ENCODE results near the gene AMPD3. TPM values are rescaled to one million over a fixed set of nuclear protein-coding genes. Genes with fewer than 3 reads are reported as not detected.

AMPD3 gene
- total and polyA plus RNA-seq, 4 donors, result 3.8 to 29.0 (median 24.2) TPM

DNA sequence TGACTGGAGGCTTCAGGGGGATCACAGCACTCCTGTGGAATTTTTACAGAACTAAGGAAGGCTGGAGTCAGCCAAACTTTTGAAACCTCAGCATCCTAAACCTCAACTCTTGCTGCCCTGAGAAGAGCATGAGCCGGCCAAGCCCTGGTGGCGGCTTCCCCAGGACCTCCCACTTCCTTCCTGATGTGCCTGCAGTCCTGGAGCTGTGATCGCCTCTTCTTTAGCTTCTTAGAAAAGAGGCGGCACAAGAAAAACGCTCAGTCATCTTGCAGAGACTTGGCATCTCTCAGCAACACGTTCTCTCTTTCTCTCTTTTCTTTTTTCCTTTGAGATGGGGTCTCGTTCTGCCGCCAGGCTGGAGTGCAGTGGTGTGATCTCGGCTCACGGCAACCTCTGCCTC, 40.4 kb upstream of the AMPD3 start:
- peak in 1 of 3 donors; percentile 61 for DNase-seq
- Histone ChIP-seq H3K9ac (ENCODE audit: insufficient read depth in 1 of 2, low read length in 2 of 2) (no peak overlapping the region), H3K4me1 (ENCODE audit: control insufficient read depth in 5 of 5, insufficient read depth in 5 of 5, low read length in 5 of 5) (peaks cover 0 to 8% (median 0%) of the 10 kb centered on the region in 5 donors), H3K36me3 (ENCODE audit: control insufficient read depth in 4 of 4, insufficient read depth in 4 of 4, low read length in 4 of 4) (no peaks in the 10 kb centered on the region), H3K27me3 (ENCODE audit: control insufficient read depth in 3 of 3, insufficient read depth in 3 of 3, low read length in 2 of 3) (no peaks in the 10 kb centered on the region), H3K4me3 (no peak overlapping the region), H3K27ac (ENCODE audit: low read depth in 1 of 2, low read length in 1 of 2) (no peak overlapping the region), H3K9me3 (ENCODE audit: control insufficient read depth in 4 of 4, insufficient read depth in 3 of 4, low read length in 3 of 4) (no peaks in the 10 kb centered on the region)
- 11 to 33% methylated on average over 10 of the region's 10 CpGs for WGBS, 2 donors
- ATAC-seq (ENCODE audit: insufficient read depth, low FRiP score), result peak; percentile 67
- no peak for TF ChIP-seq CTCF (IDR thresholded peaks at IDR 0.05; ENCODE audit: control extremely low read depth, extremely low read depth)

- no peaks in the 10 kb centered on the region for H3K27me3 ChIP-seq (ENCODE audit: control insufficient read depth in 3 of 3, insufficient read depth in 3 of 3, low read length in 2 of 3)
- no peak overlapping the region for H3K4me3 ChIP-seq
- H3K9me3 ChIP-seq (ENCODE audit: control insufficient read depth in 4 of 4, insufficient read depth in 3 of 4, low read length in 3 of 4), result no peaks in the 10 kb centered on the region
- no peaks in the 10 kb centered on the region for H3K36me3 ChIP-seq (ENCODE audit: control insufficient read depth in 4 of 4, insufficient read depth in 4 of 4, low read length in 4 of 4)
- peaks cover 0 to 8% (median 0%) of the 10 kb centered on the region in 5 donors for H3K4me1 ChIP-seq (ENCODE audit: control insufficient read depth in 5 of 5, insufficient read depth in 5 of 5, low read length in 5 of 5)
- H3K27ac ChIP-seq (ENCODE audit: low read depth in 1 of 2, low read length in 1 of 2), result no peak overlapping the region
- no peak for TF ChIP-seq CTCF (IDR thresholded peaks at IDR 0.05; ENCODE audit: control extremely low read depth, extremely low read depth)
- DNase-seq, result no peak
- no peak for ATAC-seq (ENCODE audit: insufficient read depth, low FRiP score)
- WGBS, 2 donors, result 91 to 92% methylated on average over 7 of the region's 7 CpGs
- H3K9ac ChIP-seq (ENCODE audit: insufficient read depth in 1 of 2, low read length in 2 of 2), result no peak overlapping the region
These were observed 39.2 kb upstream of the AMPD3 start for GRCh38 chr11:10415817-10416392.

DNA sequence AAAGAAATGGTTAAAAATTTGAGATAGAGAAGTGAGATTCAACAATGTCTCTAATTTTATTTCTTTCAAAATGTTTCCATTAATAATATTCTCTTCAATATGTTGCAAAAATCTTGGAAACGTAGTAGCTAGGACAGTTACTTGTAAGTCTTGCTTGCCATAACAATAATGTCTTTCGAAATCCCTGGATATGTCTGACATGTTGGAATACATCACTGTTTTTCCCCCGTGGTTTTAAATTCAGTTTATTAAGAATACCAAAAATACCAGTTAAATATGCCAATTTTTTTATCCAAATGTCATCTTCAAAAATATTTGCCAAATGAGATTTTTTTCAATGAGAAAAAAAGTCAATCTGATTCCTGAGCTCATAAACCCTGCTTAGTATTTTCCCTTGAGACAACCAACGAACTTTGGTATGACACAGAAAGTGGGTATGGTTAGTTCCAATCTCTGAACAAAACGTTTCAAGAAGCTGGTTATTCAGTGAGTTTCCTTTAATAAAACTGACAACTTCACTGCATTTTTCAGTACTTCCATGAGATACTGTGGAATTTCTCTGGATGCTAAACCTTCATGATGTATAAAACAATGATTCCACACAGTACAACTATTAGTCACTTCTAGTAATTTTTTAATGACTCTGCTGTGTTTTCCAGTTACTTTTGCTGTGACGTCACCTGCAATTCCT, 36.7 kb upstream of the AMPD3 start:
- no peak for TF ChIP-seq CTCF (IDR thresholded peaks at IDR 0.05; ENCODE audit: control extremely low read depth, extremely low read depth)
- Histone ChIP-seq H3K27ac (ENCODE audit: low read depth in 1 of 2, low read length in 1 of 2) (no peak overlapping the region), H3K27me3 (ENCODE audit: control insufficient read depth in 3 of 3, insufficient read depth in 3 of 3, low read length in 2 of 3) (no peaks in the 10 kb centered on the region), H3K9me3 (ENCODE audit: control insufficient read depth in 4 of 4, insufficient read depth in 3 of 4, low read length in 3 of 4) (no peaks in the 10 kb centered on the region), H3K9ac (ENCODE audit: insufficient read depth in 1 of 2, low read length in 2 of 2) (no peak overlapping the region), H3K4me3 (no peak overlapping the region), H3K4me1 (ENCODE audit: control insufficient read depth in 5 of 5, insufficient read depth in 5 of 5, low read length in 5 of 5) (peaks cover 0 to 8% (median 0%) of the 10 kb centered on the region in 5 donors), H3K36me3 (ENCODE audit: control insufficient read depth in 4 of 4, insufficient read depth in 4 of 4, low read length in 4 of 4) (no peaks in the 10 kb centered on the region)
- DNase-seq (peak in 1 of 3 donors; percentile 34), ATAC-seq (ENCODE audit: insufficient read depth, low FRiP score) (no peak)
- WGBS, 2 donors, result 38 to 59% methylated on average over 6 of the region's 6 CpGs
